Urothelium cell line (cell line): ENCODE data around the gene FAT1.

Source experiments
- DNase-seq: peaks from one replicate; pipeline ENCODE4 v3.0.0; 2011; ENCODE audit warnings: low spot score, mixed read lengths
- FAIRE-seq: peaks from 2 replicates; lab custom pipeline; 2011; peaks lifted over from hg19 to GRCh38; lab: Jason Lieb, UNC

Gene FAT1

DNA sequence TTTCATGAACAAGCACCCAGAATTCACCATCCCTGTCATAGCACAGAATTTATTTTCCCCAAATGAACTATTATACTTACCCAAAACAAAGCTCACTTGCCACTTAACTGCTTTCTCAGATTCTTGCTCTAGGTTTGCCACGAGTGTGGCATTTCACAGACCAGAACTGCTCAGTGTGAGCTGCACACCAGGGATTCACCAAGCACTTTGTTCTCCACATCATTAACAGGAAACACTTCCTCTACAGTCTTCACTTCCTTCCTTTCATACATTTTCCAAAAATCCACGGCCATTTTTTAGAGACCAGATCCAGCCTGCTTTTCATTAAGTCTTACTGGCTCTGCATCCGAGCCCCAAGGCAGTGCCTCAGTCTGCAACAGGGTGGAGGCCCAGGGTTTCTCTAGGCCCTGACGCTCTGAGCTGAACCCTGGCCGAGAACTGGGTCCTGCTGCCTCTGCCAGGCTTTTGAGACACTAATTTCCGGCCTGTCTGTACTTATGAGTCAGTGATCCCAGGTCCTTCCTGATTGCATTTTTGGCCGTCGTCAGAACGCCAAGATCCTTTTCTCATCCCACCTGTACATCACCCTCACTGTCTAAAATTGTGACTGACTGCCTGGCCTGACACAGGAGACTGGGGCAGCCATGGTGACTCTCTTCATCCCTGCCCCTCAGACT is 100.7 kb downstream of the FAT1 start:
- peak; percentile 54 for DNase-seq
- FAIRE-seq = no peak

DNA sequence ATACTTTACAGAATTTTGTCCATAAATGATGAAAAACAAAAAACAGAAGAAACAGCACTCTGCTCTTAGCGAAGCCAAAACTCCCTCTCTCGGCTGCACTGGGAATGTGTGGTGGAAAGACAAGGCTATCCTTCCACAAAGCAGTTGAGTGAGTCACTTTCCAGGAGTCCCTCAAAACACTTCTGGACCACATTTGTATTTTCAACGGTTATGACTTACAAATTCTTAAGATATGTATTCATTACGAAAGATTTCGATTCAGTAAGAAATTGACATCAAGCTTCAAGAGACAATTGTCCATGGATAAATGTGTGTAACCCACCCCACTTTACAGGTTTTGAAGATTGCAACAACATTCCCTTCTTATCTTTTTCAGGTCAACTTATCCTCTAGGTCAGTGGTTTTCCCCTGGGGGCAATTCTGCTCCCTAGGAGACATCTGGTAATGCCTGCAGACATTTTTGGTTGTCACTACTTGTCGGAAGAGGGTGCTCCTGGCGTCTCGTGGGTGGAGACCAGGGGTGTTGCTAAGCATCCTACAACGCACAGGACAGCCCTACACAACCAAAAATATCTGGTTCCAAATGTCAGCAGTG is 101.6 kb downstream of the FAT1 start:
- DNase-seq (peak; percentile 66), FAIRE-seq (no peak)

DNA sequence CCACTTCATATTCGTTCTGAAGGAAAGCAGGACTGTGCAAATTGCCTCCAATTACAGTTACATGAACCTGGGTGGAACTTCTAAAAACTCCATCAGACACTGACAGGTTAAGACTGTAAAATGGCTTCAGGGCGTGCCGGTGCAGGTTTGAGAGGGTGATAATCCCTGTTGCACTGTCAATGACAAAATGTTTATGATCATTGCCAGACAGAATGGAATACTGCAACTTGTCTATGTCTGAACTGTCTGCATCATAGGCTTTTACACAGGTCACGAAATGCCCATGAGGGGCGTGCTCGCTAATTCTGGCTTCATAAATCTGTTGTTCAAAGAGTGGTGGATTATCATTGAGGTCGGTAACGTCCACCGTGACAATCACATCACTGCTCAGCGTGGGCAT is 104.6 kb downstream of the FAT1 start:
- no peak for DNase-seq
- FAIRE-seq = no peak

DNA sequence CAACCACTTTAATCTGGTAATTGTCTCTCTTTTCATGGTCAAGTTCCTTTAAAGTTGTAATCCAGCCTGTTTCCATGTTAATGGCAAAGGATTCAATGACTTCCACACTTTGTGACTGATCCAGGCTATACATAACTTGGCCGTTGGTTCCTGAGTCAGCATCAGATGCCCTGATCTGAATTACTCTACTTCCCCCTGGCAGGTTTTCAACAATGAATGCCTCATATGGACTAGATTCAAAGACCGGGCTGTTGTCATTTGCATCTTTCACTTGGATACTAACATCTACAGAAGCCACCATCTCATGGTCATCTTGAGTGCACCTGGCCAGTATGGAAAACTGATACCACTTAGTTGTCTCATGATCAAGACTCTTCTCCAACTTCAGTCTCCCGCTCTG is 105.7 kb downstream of the FAT1 start:
- DNase-seq (no peak), FAIRE-seq (no peak)

DNA sequence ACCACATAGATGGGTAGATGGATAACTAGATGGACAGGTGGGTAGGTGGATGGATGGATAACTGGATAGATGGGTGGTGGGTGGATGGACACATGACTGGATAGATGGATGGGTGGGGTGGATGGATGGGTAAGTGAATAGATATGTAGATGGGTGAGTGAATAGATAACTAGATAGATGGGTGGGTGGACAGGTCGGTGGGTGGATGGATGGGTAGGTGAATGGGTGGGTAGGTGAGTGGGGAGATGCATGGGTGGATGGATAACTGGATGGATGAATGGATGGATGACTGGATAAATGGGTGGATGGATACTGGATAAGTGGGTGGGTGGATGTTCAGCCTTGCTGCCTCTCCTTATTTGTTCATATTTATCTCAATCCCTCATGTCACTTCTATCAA is 116.2 kb downstream of the FAT1 start:
- FAIRE-seq (no peak), DNase-seq (no peak)

DNA sequence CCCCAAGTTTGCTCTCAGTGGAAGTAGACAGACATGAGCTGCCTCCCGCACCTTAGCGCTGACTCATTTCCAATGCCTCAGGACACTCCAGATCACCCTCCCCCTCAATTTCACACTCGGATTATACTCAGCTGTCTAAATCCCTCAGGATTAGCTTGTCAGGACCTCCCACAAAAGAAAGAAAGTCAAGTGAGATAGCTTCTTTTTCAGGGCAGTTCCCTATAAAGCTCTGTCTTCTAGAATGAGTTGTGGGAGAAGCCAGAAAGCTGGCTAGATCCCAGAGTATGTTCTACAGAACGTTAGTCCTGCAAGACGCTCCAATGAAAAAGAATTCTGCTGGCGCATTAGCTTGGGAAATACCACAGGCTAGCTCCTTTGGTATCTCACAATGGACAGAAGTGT is 117.1 kb downstream of the FAT1 start:
- DNase-seq (peak; percentile 39), FAIRE-seq (no peak)

DNA sequence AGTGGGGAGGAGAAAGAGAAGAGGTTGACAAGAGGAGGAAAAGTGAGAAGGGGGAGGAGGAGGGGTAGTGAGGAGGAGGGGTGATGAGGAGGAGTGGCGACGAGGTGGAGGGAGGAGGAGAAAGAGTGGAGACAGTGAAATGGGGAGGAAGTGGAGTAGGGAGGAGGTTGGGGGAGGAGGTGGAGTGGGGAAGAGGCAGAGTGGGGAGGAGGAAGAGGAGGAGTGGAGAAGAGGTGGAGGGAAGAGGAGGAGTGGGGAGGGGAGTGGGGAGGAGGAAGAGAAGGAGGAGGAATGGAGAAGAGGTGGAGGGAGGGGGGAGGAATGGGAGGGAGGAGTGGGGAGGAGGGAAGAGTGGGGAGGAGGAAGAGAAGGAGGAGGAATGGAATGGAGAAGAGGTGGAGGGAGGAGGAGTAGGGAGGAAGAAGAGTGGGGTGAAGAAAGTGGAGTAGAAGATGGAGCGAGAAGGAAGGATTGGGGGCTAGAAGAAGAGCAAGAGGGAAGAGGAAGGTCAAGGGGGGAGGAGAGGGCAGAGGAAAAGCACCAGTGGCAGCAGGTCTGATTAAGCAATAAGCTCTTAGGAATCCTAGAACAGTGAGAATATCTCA is 118.3 kb downstream of the FAT1 start:
- FAIRE-seq (no peak), DNase-seq (no peak)

DNA sequence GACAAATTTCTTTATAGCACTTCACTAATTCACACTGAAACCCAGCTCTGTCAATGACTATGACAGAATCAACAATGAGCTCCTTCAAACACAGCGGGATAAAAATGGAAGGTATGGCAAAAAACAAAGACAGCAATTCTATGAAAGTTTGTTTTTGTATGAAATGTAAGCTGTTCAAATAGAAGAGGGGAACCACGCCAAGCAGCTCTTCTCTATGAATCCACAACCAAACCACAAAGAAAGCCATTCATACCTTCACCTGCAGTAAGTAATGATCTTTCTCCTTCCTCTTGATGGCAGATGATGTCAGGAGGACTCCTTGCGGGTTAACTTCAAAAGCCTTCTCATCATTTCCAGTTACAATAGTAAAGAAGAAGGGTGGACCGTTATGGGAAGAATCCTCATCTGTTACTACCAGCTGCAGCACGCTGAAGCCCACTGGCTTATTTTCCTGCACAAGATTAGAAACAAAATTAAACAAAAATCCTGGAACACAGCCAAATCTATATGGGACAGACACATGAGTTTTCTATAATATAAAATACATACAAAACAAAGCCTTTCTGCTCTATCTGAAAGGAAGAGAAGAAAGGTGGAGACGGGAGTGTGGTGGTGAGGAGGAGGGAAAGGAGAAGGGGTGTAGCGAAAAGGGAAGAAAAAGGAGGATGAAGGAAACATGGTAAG is 119.4 kb downstream of the FAT1 start:
- no peak for FAIRE-seq
- no peak for DNase-seq

DNA sequence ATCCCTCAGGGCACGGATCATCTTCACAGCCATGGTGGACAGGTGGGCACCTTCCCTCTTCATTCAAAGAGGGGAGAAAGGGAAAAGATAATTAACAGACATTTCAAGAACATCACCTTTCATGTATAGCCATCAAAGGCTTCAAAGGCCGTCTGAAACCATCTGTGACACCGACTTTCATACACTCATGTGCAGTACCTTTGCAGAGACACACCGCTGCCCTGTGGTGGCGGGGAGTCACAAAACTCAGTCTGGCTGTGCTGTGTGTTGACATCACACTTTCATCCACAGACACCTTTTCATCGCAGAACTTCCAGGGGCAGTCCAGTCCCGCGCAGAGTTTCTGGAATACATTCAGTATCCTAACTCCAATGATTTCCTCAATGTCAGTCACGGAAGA is 120.7 kb downstream of the FAT1 start:
- no peak for FAIRE-seq
- no peak for DNase-seq

DNA sequence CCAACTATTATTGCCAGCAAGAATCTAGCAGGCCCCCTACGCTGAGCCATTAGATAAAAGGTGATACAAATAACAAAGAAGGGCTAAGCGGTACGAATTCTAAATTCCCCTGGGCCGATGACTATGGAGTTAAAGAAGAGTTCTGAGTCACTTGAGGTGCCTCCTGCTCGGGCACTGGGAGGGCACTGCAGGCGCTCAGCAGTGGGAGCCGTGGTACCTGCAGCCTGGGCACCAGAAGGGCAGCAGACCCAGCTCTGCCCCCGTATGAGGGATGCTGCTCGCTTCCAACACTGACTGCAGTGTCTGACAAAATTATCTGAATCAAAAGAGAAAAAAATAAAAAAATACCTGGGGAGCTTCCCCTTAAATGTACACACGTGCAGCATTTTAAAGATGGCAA is 124.2 kb downstream of the FAT1 start:
- FAIRE-seq (no peak), DNase-seq (no peak)

DNA sequence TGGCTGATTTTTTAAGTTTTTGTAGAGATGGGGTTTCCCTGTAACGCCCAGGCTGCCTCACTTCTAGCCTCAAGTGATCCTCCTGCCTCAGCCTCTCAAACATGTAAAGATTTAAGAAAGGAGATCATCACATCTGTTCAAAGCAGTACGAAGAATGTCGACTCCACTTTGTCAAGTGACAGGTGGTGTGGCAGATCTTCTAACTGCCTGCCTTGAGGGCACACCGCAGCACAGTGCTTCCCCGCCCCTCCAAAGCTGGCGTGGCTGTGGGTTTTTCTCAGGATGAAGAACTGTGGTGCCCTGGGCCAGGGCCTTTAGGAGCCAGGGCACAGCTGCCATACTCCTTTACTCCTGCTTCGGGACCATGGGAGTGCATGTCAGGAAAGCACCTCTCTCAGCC is 125.0 kb downstream of the FAT1 start:
- FAIRE-seq (no peak), DNase-seq (no peak)

DNA sequence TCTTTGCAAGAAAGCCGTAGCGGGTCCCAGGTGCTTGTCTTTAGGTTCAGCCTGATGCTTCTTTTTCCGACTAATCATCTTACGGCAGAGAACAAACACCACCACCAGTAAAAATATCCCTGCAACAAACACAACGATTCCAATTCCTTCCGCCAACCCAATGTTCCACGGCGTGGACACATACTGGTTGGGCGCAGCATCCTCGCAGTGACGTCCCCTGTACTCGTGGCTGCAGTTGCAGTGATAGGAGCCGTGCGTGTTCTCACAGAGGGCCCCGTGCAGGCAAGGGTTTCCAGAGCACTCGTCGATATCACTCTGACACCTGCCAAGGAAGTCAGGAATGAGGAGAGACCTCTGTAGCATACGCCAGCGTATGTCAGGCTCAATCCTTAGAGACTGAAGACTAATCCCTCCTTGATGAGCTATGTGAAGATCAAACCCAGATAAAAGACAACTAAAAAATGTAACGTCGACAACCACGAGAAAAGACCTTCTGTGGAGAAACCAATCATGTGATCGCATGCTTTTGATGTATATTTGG is 126.7 kb downstream of the FAT1 start:
- no peak for DNase-seq
- no peak for FAIRE-seq

DNA sequence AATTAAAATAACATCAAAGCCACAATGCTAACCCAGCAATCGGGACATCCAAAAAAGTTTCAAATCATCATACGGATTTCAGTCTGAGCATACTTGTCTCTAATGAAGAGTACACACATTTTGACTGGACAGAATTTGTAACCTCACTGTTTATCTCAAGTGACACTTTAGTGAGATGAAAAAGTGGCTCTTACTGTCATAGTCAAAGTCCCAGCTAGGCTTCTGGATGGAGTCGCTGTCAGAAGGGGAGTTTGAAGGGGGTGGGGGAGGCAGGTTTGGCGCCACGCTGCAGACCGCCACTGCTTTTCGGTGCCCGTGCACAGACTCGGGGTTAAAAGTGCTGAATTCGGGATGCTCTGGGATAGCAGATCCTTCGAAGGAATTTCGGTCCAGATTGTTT is 127.3 kb downstream of the FAT1 start:
- FAIRE-seq (no peak), DNase-seq (no peak)

DNA sequence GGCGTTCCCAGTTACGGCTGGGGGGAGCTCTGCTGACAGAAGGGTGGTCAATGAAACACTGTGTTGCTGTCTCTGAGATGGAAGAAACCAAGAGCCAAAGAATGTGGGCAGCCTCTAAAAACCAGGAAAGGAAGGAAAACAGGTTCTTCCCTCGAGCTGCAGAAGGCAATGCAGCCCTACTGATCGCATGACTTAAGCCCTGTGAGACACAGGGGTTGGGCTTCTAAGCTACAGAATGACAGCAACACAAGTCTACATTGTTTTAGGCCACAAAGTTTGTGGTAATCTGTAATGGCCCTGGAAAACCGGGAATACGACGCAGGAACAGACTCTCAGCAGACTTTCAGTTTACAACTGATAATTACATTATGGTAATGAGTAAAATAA is 130.1 kb downstream of the FAT1 start:
- no peak for DNase-seq

DNA sequence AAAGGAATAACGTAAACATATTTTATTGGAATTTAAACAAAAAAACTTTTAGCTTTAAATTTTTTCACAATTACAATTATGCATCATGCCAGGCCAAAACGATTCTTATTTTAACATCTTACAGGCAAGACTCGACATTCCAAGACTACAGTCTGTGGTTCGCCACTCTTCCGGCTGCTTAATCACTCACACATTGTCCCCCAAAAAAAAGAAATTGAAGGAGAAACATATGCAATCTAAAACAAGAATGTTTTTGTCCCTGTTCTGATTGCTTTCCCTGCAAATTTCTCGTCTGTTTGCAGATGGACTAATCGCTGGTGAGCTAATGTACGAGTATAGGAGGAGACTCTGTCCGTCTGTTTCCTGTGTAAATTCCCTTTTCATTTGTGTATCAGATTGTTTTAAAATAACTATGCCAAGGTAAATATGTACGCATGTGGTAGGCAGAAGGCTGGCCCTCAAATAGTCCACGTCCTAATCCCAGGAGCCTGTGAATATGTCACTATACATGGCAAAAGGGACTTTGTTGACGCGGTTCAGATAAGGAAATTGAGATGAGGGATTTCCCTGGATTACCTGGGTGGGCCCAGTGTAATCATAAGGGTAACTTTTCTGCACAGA is 130.6 kb downstream of the FAT1 start:
- no peak for FAIRE-seq
- no peak for DNase-seq

More for the DNA sequence above, 130.1 kb downstream of the FAT1 start:
- FAIRE-seq = no peak

DNA sequence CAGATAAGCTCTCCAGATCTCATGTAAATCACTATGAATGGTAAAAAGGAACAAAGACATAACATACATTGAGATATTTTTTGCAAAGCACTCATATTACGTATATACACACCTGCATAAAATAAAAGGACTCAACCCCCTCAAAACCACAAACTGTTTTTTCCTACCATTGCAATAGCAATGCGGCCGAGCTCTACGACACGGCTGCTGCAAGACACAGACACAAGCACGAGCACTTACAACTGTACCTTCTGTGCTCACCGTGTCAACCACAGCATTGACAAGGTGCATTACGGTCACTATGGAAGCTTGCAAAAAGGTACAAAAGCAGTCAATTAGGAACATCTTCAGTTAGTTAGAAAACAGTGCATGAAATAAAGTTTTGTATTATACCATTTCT is 131.2 kb downstream of the FAT1 start:
- DNase-seq (no peak), FAIRE-seq (no peak)

DNA sequence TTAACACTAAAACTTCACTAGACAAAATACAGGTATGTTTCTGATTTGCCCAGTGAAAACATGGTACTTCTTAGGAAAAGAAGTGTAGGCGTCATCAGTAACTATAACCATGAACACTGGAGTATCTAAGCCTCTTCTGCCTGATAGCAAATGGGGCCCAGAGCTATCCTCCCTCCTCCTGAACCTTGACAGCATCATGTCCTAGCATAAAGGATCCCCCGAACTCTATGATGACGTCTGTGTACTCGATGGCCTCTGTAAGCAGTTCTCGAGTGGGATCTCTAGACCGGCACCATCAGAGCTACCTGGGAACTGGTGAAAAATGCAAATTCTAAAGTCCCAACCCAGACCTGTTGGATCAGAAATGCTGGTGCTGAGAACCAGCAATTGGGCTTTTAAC is 132.0 kb downstream of the FAT1 start:
- DNase-seq (no peak), FAIRE-seq (no peak)

DNA sequence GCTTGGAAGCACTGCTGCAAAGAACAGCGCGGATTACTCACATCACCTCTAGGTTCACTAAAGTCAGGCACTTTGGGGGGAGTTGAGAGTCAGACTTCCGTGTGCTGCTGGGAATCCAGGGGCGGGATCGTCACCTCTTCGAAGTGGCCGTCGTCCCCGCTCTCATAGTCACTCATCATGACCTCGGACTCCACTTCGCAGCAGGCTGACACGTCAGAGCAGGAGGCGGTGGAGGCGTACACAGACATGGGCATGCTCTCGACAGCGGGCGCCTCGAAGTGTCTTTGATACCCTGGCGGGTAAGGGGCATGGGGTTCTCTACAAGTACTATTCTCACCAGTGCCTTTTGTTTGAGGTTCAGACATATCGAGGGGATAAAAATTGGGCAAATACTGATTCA is 135.2 kb downstream of the FAT1 start:
- FAIRE-seq = no peak
- no peak for DNase-seq

DNA sequence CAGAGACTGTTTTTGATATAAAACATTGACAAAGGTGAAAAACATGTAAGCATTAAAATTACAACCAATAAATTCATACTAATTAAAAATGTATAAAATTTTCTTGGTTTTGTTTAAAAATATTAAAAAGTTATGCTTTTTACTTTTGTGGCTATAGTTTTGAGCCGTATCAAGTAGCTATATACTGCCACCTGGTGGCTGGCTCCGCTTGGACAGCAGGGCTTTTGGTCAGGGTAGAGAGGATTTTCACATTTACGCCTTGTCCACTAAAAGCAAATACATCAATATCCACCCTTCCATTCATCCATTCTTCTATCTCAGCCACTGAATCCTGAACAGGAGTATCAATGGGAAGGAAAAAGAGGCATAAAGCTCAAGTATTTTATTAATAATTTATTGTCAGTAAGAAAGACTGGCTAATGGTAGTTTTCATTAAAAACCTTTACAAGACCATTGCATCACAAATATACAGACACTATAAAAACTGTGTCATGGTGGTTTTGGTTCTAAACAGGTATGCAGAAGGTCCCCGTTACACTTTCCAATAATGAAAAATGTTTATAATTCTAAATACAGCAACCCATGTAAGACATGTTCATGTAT is 136.1 kb downstream of the FAT1 start:
- no peak for FAIRE-seq

DNA sequence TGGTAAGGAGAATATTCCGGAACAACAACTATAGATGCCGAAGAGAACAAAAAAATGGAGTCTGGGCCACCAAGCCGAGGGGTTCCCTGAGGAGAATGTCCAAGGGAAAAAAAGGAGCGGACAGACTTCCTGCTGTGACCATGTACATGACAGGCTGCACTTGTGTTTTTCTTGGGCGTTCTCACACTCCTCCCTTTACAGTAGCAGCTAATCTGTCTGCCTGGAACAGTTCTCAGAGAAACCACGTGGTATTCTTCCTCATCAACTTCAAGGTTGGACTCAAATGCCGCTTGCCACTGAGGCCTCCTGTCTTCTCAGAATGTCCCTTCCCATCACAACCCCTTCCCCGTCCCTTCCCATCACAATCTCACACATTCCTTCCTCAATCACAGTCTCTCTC is 137.5 kb downstream of the FAT1 start:
- FAIRE-seq = no peak
- DNase-seq = no peak

More for the DNA sequence above, 136.1 kb downstream of the FAT1 start:
- DNase-seq = peak; percentile 47

DNA sequence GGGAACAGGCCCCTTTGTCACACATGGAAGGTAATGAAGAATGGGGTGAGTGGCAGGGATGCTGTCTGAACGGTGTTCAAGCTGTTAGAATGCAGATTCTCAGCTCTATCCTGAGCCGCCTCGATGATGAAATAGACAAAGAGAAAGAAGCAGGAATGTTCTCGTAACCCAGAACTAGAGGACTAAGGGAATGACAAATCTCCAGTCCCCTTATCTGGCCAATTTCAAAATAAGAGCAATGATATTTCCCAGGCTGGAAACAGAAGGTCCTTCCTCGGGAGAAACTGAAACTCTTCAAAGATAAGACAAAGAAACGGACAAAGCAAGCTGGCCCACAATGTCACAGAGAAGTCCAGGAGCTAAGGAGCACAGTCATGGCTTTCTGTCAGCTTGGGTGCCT is 138.7 kb downstream of the FAT1 start:
- DNase-seq (no peak), FAIRE-seq (no peak)
